Hepatocyte (in vitro differentiated cells): ENCODE results near the gene H2AZ2. TPM values are rescaled to one million over a fixed set of nuclear protein-coding genes. Genes with fewer than 3 reads are reported as not detected.

Source experiments
- DNase-seq: peaks from one replicate; pipeline ENCODE4 v3.0.0-alpha.2; 2016; ENCODE audit warnings: low spot score
- H2AFZ ChIP-seq: fragments of 200-600 bp; sonication (generic); 2 replicates; pipeline ENCODE4 v1.6.0; 2016; ENCODE audit warnings: antibody characterized with exemption, mild to moderate bottlenecking
- H3K27ac ChIP-seq: fragments of 200-600 bp; sonication (generic); 2 replicates; pipeline ENCODE4 v1.5.1; 2016; ENCODE audit warnings: mild to moderate bottlenecking
- H3K27me3 ChIP-seq: fragments of 200-600 bp; sonication (generic); 2 replicates; pipeline ENCODE4 v1.6.1; 2016
- H3K36me3 ChIP-seq: fragments of 200-600 bp; sonication (generic); replicated peaks from 2 replicates; pipeline ENCODE4 v1.5.1; 2016; ENCODE audit warnings: low read depth; ENCODE audit not compliant: insufficient read depth
- H3K4me1 ChIP-seq: fragments of 200-600 bp; sonication (generic); 2 replicates; pipeline ENCODE4 v1.5.1; 2016; ENCODE audit warnings: mild to moderate bottlenecking, moderate library complexity; ENCODE audit not compliant: insufficient read depth
- H3K4me2 ChIP-seq: fragments of 200-600 bp; sonication (generic); 2 replicates; pipeline ENCODE4 v1.6.0; 2016
- H3K4me3 ChIP-seq: fragments of 200-600 bp; sonication (generic); 2 replicates; pipeline ENCODE4 v1.5.1; 2016; ENCODE audit warnings: mild to moderate bottlenecking
- H3K79me2 ChIP-seq: fragments of 200-600 bp; sonication (generic); 2 replicates; pipeline ENCODE4 v1.6.0; 2017; ENCODE audit warnings: mild to moderate bottlenecking
- H3K9me2 ChIP-seq: fragments of 200-600 bp; sonication (generic); replicated peaks from 2 replicates; pipeline ENCODE4 v1.6.0; 2017; ENCODE audit warnings: mild to moderate bottlenecking; ENCODE audit not compliant: insufficient read depth
- H3K9me3 ChIP-seq: fragments of 200-600 bp; sonication (generic); 2 replicates; pipeline ENCODE4 v1.5.1; 2016; ENCODE audit warnings: low read depth, mild to moderate bottlenecking
- H4K20me1 ChIP-seq: fragments of 200-600 bp; sonication (generic); 2 replicates; pipeline ENCODE4 v1.6.0; 2016; ENCODE audit warnings: mild to moderate bottlenecking; ENCODE audit not compliant: insufficient read depth, poor library complexity, severe bottlenecking
- EZH2 ChIP-seq: fragments of 200-600 bp; sonication (generic); IDR thresholded peaks from 2 replicates; pipeline ENCODE4 v1.6.1; 2016; ENCODE audit warnings: antibody characterized with exemption, mild to moderate bottlenecking, borderline replicate concordance
- EZH2phosphoT487 ChIP-seq: fragments of 200-600 bp; sonication (generic); IDR thresholded peaks from one replicate; pipeline ENCODE4 v1.6.1; 2018; ENCODE audit warnings: antibody characterized with exemption, mild to moderate bottlenecking, low read depth, moderate library complexity; ENCODE audit not compliant: unreplicated experiment, severe bottlenecking
- WGBS: methylation state at CpG from one replicate; pipeline ENCODE4 v1.1.6; 2016; ENCODE audit warnings: low lambda C conversion rate; ENCODE audit errors: missing lambda C conversion rate; 5-methylcytosine and 5-hydroxymethylcytosine counted together
- polyA plus RNA-seq: library from polyadenylated mRNA; unstranded; fragments of >200 nt; fragmentation: Nextera tagmentation; extraction: Ambion mirVana; gene quantifications from 2 replicates; pipeline ENCODE4 v1.2.1, GENCODE V29; 2016
- total RNA-seq: library from RNA; depleted of rRNA; stranded (reverse); fragments of >200 nt; gene quantifications from 2 replicates; pipeline ENCODE4 v1.2.3, GENCODE V29; 2014
- TF ChIP-seq, protein P1 (sequence below): fragments of 200-600 bp; sonication (generic); IDR thresholded peaks from 2 replicates; pipeline ENCODE4 v1.5.1; 2016; ENCODE audit warnings: antibody characterized with exemption, mild to moderate bottlenecking; ENCODE audit not compliant: poor library complexity

H2AZ2 gene
- total and polyA plus RNA-seq, 2 experiments from 2014 or later = 138 to 178 TPM

DNA sequence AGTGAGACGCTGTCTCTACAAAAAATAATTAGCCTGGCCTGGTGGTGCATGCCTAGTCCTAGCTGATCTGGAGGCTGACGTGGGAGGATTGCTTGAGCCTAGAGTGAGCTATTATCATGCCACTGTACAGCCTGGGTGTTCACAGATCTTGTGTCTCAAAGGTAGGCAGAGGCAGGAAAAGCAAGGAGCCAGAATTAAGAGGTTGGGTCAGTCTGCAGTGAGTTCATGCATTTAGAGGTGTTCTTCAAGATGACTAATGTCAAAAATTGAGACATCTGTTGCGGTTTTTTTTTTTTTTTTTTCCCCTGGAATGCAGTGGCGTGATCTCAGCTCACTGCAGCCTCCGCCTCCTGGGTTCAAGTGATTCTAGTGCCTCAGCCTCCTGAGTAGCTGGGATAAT lies 46.0 kb downstream of the H2AZ2 start:
- Histone ChIP-seq H3K36me3 (no peaks in the 10 kb centered on the region), H3K27ac (no peak overlapping the region), H4K20me1 (peaks cover 46% of the 10 kb centered on the region), H3K4me3 (no peak overlapping the region), H3K9me2 (no peaks in the 10 kb centered on the region), H3K9me3 (no peaks in the 10 kb centered on the region), H3K79me2 (peaks cover 41% of the 10 kb centered on the region), H3K27me3 (no peaks in the 10 kb centered on the region), H3K4me2 (no peak overlapping the region), H2AFZ (no peak overlapping the region), H3K4me1 (peaks cover 13% of the 10 kb centered on the region)
- WGBS = 95% methylated on average over 5 of the region's 5 CpGs
- no peak for TF ChIP-seq EZH2phosphoT487
- TF ChIP-seq, protein P1, sequence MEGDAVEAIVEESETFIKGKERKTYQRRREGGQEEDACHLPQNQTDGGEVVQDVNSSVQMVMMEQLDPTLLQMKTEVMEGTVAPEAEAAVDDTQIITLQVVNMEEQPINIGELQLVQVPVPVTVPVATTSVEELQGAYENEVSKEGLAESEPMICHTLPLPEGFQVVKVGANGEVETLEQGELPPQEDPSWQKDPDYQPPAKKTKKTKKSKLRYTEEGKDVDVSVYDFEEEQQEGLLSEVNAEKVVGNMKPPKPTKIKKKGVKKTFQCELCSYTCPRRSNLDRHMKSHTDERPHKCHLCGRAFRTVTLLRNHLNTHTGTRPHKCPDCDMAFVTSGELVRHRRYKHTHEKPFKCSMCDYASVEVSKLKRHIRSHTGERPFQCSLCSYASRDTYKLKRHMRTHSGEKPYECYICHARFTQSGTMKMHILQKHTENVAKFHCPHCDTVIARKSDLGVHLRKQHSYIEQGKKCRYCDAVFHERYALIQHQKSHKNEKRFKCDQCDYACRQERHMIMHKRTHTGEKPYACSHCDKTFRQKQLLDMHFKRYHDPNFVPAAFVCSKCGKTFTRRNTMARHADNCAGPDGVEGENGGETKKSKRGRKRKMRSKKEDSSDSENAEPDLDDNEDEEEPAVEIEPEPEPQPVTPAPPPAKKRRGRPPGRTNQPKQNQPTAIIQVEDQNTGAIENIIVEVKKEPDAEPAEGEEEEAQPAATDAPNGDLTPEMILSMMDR = no peak
- TF ChIP-seq EZH2 = no peak
- DNase-seq = no peak

DNA sequence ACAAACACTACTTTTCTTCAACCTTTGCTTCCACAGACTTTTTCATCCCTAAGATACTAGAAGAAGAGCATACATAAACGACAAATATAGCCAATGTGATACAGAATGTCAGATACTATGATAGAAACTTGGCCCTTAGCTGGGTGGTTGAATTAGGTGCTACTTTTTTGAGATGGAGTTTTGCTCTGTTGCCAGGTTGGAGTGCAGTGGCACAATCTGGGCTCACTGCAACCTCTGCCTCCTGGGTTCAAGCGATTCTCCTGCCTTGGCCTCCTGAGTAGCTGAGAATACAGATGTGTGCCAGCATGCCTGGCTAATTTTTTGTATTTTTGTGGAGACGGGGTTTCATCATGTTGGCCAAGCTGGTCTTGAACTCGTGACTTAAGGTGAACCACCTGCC lies 47.9 kb downstream of the H2AZ2 start:
- Histone ChIP-seq H3K27me3 (no peaks in the 10 kb centered on the region), H3K4me3 (no peak overlapping the region), H3K4me2 (peak overlapping the region; percentile 92), H3K79me2 (peaks cover 51% of the 10 kb centered on the region), H3K9me3 (no peaks in the 10 kb centered on the region), H3K36me3 (no peaks in the 10 kb centered on the region), H2AFZ (no peak overlapping the region), H3K27ac (no peak overlapping the region), H3K4me1 (peaks cover 13% of the 10 kb centered on the region), H4K20me1 (peaks cover 46% of the 10 kb centered on the region), H3K9me2 (no peaks in the 10 kb centered on the region)
- WGBS = 72% methylated on average over 4 of the region's 4 CpGs
- DNase-seq = no peak
- TF ChIP-seq EZH2 (no peak), EZH2phosphoT487 (no peak)
- TF ChIP-seq, protein P1 = no peak

DNA sequence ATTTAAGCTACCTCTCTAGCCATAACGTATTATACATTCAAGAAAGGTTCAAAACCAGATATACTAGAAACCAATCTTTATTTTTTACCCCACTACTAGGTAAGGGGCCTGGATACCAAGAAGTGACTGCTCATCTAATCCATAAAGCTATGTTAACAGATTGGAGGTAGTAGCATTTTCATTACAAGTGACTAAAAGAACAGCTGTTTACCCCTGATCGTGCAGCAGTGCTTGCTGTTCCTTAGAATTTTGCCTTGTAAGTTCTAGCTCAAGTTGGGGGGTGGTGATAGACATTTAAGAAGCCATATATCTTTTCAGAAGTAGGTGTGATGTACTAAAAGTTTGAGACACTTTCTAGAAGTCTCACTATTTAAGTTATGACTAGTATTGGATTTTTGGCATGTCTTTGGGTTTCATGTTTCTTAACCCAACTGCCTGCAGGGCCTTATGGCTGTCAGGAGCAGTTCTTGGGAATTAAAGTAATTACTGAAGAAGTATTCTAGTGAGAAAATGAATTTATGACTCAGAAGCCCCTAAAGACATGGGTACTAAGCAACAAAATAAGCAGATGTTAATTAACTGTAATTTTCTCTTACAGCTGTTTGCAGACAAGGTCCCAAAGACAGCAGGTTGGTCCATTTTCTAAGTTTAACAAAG lies 49.1 kb downstream of the H2AZ2 start:
- Histone ChIP-seq H3K9me3 (no peaks in the 10 kb centered on the region), H3K36me3 (no peaks in the 10 kb centered on the region), H3K79me2 (peaks cover 51% of the 10 kb centered on the region), H2AFZ (no peak overlapping the region), H3K4me2 (peak overlapping the region; percentile 92), H4K20me1 (peaks cover 46% of the 10 kb centered on the region), H3K27me3 (no peaks in the 10 kb centered on the region), H3K27ac (peak overlapping the region; percentile 100), H3K9me2 (no peaks in the 10 kb centered on the region), H3K4me3 (peak overlapping the region; percentile 94), H3K4me1 (peaks cover 13% of the 10 kb centered on the region)
- 26% methylated on average over 2 of the region's 2 CpGs for WGBS
- TF ChIP-seq EZH2phosphoT487 (no peak), EZH2 (no peak)
- TF ChIP-seq, protein P1 = no peak
- no peak for DNase-seq
